Activated CD4-positive, alpha-beta T cell treated with anti-CD3 and anti-CD28 coated beads, Interleukin-2, amount 10 ng/mL, durations not matched to agents 7 days and 5 days (primary cell): ENCODE data around the gene STK38. TPM values are rescaled to one million over a fixed set of nuclear protein-coding genes. Genes with fewer than 3 reads are reported as not detected.
"Not testable (repeated sequence)": the region's sequence is repeated elsewhere in the genome, so short reads cannot be mapped to it uniquely, and the experiment has no call there.

Experiments used
- CTCF ChIA-PET: fragments of 350-600 bp; sonication (Branson Sonifier 250); formaldehyde crosslinking; loops from one replicate; lab custom pipeline; 2021; ENCODE audit warnings: antibody characterized with exemption; lab: Charles Lee
- POLR2A ChIA-PET: fragments of 350-600 bp; sonication (Branson Sonifier 250); formaldehyde crosslinking; loops from one replicate; lab custom pipeline; 2021; ENCODE audit warnings: antibody characterized with exemption; lab: Charles Lee
- DNase-seq: peaks from one replicate; pipeline ENCODE4 v3.0.0-alpha.2; 2020
- H3K27ac Mint-ChIP-seq: one replicate; pipeline ENCODE4 v1.8.0; 2021; ENCODE audit warnings: mild to moderate bottlenecking, moderate library complexity, mixed read lengths
- H3K27me3 Mint-ChIP-seq: one replicate; pipeline ENCODE4 v1.8.0; 2021; ENCODE audit warnings: mixed read lengths
- H3K36me3 Mint-ChIP-seq: one replicate; pipeline ENCODE4 v1.8.0; 2021; ENCODE audit warnings: low read depth, mixed read lengths
- H3K4me1 Mint-ChIP-seq: one replicate; pipeline ENCODE4 v1.8.0; 2021; ENCODE audit warnings: mixed read lengths
- H3K4me3 Mint-ChIP-seq: one replicate; pipeline ENCODE4 v1.8.0; 2021; ENCODE audit warnings: mild to moderate bottlenecking, moderate library complexity, mixed read lengths
- H3K9me3 Mint-ChIP-seq: one replicate; pipeline ENCODE4 v1.8.0; 2021; ENCODE audit warnings: mixed read lengths
- total RNA-seq, 2 experiments: library from RNA; stranded (reverse); gene quantifications; one replicate each; pipeline ENCODE4 v1.2.3, GENCODE V29; 2021

The STK38 gene
- total RNA-seq, 2 experiments from 2014 or later, result 99.1 to 114 TPM

GRCh38 chr6:36578431-36578830 lies 31.2 kb upstream of the STK38 start:
- Mint-ChIP-seq H3K9me3 (peaks cover 5% of the 10 kb centered on the region), H3K36me3 (no peaks in the 10 kb centered on the region), H3K4me3 (no peak overlapping the region), H3K4me1 (peaks cover 11% of the 10 kb centered on the region), H3K27ac (no peak overlapping the region), H3K27me3 (peaks cover 4% of the 10 kb centered on the region)
- ChIA-PET CTCF (interaction anchor here (0.6 to 1.7 kb wide), 3 partner anchors 10 to 30 kb away, joined by 3 to 5 read pairs (median 3); no protein-coding TSS in a partner anchor), POLR2A (no interaction called here)
- no peak for DNase-seq

- no peak overlapping the region for H3K27ac Mint-ChIP-seq
- H3K4me1 Mint-ChIP-seq, result peaks cover 9% of the 10 kb centered on the region
- H3K4me3 Mint-ChIP-seq, result no peak overlapping the region
- no peaks in the 10 kb centered on the region for H3K36me3 Mint-ChIP-seq
- ChIA-PET POLR2A (no interaction called here), CTCF (interaction anchor here (1.0 kb wide), 1 partner anchor 219 kb away, joined by 3 read pairs; no protein-coding TSS in a partner anchor)
- peaks cover 4% of the 10 kb centered on the region for H3K27me3 Mint-ChIP-seq
- H3K9me3 Mint-ChIP-seq, result peaks cover 5% of the 10 kb centered on the region
- DNase-seq, result no peak
These were observed 30.8 kb upstream of the STK38 start for GRCh38 chr6:36578030-36578429.

- no peaks in the 10 kb centered on the region for H3K36me3 Mint-ChIP-seq
- H3K27ac Mint-ChIP-seq, result no peak overlapping the region
- no peak overlapping the region for H3K4me3 Mint-ChIP-seq
- H3K27me3 Mint-ChIP-seq, result peaks cover 4% of the 10 kb centered on the region
- H3K4me1 Mint-ChIP-seq, result peaks cover 7% of the 10 kb centered on the region
- peaks cover 5% of the 10 kb centered on the region for H3K9me3 Mint-ChIP-seq
- no peak for DNase-seq
- CTCF ChIA-PET, result interaction anchor here (0.7 to 1.3 kb wide), 3 partner anchors 12 to 779 kb away, joined by 3 to 5 read pairs (median 3); no protein-coding TSS in a partner anchor
- POLR2A ChIA-PET, result no interaction called here
These were observed 30.0 kb upstream of the STK38 start for GRCh38 chr6:36577301-36577700.

- Mint-ChIP-seq H3K4me1 (peaks cover 7% of the 10 kb centered on the region), H3K9me3 (peaks cover 5% of the 10 kb centered on the region), H3K27me3 (peaks cover 4% of the 10 kb centered on the region), H3K27ac (no peak overlapping the region), H3K36me3 (no peaks in the 10 kb centered on the region), H3K4me3 (no peak overlapping the region)
- ChIA-PET POLR2A (no interaction called here), CTCF (interaction anchor here (1.3 to 1.8 kb wide), 2 partner anchors 11 to 12 kb away, joined by 3 to 4 read pairs; no protein-coding TSS in a partner anchor)
- no peak for DNase-seq
These were observed 29.3 kb upstream of the STK38 start for GRCh38 chr6:36576578-36576977.

- ChIA-PET CTCF (interaction anchor here (0.7 kb wide), 1 partner anchor 58 kb away, joined by 3 read pairs; no protein-coding TSS in a partner anchor), POLR2A (no interaction called here)
- H3K27me3 Mint-ChIP-seq, result peaks cover 4% of the 10 kb centered on the region
- no peak overlapping the region for H3K27ac Mint-ChIP-seq
- no peak for DNase-seq
- peaks cover 8% of the 10 kb centered on the region for H3K4me1 Mint-ChIP-seq
- peaks cover 5% of the 10 kb centered on the region for H3K9me3 Mint-ChIP-seq
- no peak overlapping the region for H3K4me3 Mint-ChIP-seq
- H3K36me3 Mint-ChIP-seq, result no peaks in the 10 kb centered on the region
These were observed 27.4 kb upstream of the STK38 start for GRCh38 chr6:36574679-36575078.

- H3K27ac Mint-ChIP-seq, POLR2A ChIA-PET, DNase-seq, H3K9me3 Mint-ChIP-seq, H3K4me1 Mint-ChIP-seq, H3K36me3 Mint-ChIP-seq, H3K27me3 Mint-ChIP-seq, H3K4me3 Mint-ChIP-seq: not testable (repeated sequence)
- CTCF ChIA-PET, result interaction anchor here (0.6 to 1.6 kb wide), 4 partner anchors 9 to 262 kb away, joined by 3 to 4 read pairs (median 3); no protein-coding TSS in a partner anchor
These were observed 25.4 kb upstream of the STK38 start for GRCh38 chr6:36572353-36573311.

GRCh38 chr6:36571122-36572043 lies 24.1 kb upstream of the STK38 start:
- H3K4me3 Mint-ChIP-seq, result no peak overlapping the region
- H3K36me3 Mint-ChIP-seq, result no peaks in the 10 kb centered on the region
- H3K9me3 Mint-ChIP-seq, result peaks cover 5% of the 10 kb centered on the region
- no peak for DNase-seq
- peaks cover 4% of the 10 kb centered on the region for H3K27me3 Mint-ChIP-seq
- CTCF ChIA-PET, result interaction anchor here (0.5 to 1.6 kb wide), 5 partner anchors 8 to 844 kb away, joined by 3 to 4 read pairs (median 3); no protein-coding TSS in a partner anchor
- peaks cover 3% of the 10 kb centered on the region for H3K4me1 Mint-ChIP-seq
- H3K27ac Mint-ChIP-seq, result no peak overlapping the region
- POLR2A ChIA-PET, result no interaction called here

- H3K4me3 Mint-ChIP-seq, result no peak overlapping the region
- CTCF ChIA-PET, result interaction anchor here (1.3 kb wide), 1 partner anchor 12 kb away, joined by 3 read pairs; no protein-coding TSS in a partner anchor
- DNase-seq, result no peak
- H3K4me1 Mint-ChIP-seq, result peaks cover 3% of the 10 kb centered on the region
- H3K36me3 Mint-ChIP-seq, result no peaks in the 10 kb centered on the region
- peaks cover 5% of the 10 kb centered on the region for H3K9me3 Mint-ChIP-seq
- peaks cover 4% of the 10 kb centered on the region for H3K27me3 Mint-ChIP-seq
- POLR2A ChIA-PET, result no interaction called here
- no peak overlapping the region for H3K27ac Mint-ChIP-seq
These were observed 23.0 kb upstream of the STK38 start for GRCh38 chr6:36570264-36570663.

GRCh38 chr6:36566418-36566905 lies 19.2 kb upstream of the STK38 start:
- Mint-ChIP-seq H3K27ac (no peak overlapping the region), H3K4me1 (peaks cover 3% of the 10 kb centered on the region), H3K9me3 (no peaks in the 10 kb centered on the region), H3K27me3 (peaks cover 7% of the 10 kb centered on the region), H3K4me3 (no peak overlapping the region), H3K36me3 (no peaks in the 10 kb centered on the region)
- ChIA-PET POLR2A (interaction anchor here (0.5 kb wide), 1 partner anchor 9 kb away, joined by 7 read pairs; no protein-coding TSS in a partner anchor), CTCF (interaction anchor here (0.8 to 1.2 kb wide), 2 partner anchors 13 to 22 kb away, joined by 3 read pairs; no protein-coding TSS in a partner anchor)
- no peak for DNase-seq

- no peaks in the 10 kb centered on the region for H3K36me3 Mint-ChIP-seq
- peaks cover 10% of the 10 kb centered on the region for H3K27me3 Mint-ChIP-seq
- no peak overlapping the region for H3K4me3 Mint-ChIP-seq
- H3K4me1 Mint-ChIP-seq, result no peaks in the 10 kb centered on the region
- no peaks in the 10 kb centered on the region for H3K9me3 Mint-ChIP-seq
- no peak overlapping the region for H3K27ac Mint-ChIP-seq
- POLR2A ChIA-PET, result no interaction called here
- CTCF ChIA-PET, result interaction anchor here (0.9 to 1.0 kb wide), 2 partner anchors 8 to 12 kb away, joined by 3 to 4 read pairs; no protein-coding TSS in a partner anchor
- no peak for DNase-seq
These were observed 16.6 kb upstream of the STK38 start for GRCh38 chr6:36563928-36564284.

GRCh38 chr6:36563237-36563927 lies 16.1 kb upstream of the STK38 start:
- CTCF ChIA-PET, result interaction anchor here (0.9 to 1.0 kb wide), 2 partner anchors 9 to 11 kb away, joined by 3 to 4 read pairs; no protein-coding TSS in a partner anchor
- H3K4me1 Mint-ChIP-seq, result no peaks in the 10 kb centered on the region
- no peak overlapping the region for H3K4me3 Mint-ChIP-seq
- H3K27ac Mint-ChIP-seq, result no peak overlapping the region
- POLR2A ChIA-PET, result no interaction called here
- H3K27me3 Mint-ChIP-seq, result peaks cover 10% of the 10 kb centered on the region
- no peaks in the 10 kb centered on the region for H3K9me3 Mint-ChIP-seq
- DNase-seq, result no peak
- H3K36me3 Mint-ChIP-seq, result no peaks in the 10 kb centered on the region
